ENCODE data around the gene ZNF710.

GRCh38 chr15:90058775-90059174 lies 57.7 kb downstream of the ZNF710 start:
- TF ChIP-seq POLR2AphosphoS5 (IDR thresholded peaks at IDR 0.05) (no peak), POLR2A (IDR thresholded peaks at IDR 0.05) (no peak), CTCF (IDR thresholded peaks at IDR 0.05 in 8 of 11, conservative IDR thresholded peaks at IDR 0.05 in 3 of 11) (no peak)
